ENCODE results near the gene SIPA1L3.
"Not testable (repeated sequence)": the region's sequence is repeated elsewhere in the genome, so short reads cannot be mapped to it uniquely, and the experiment has no call there.

Gene SIPA1L3

DNA sequence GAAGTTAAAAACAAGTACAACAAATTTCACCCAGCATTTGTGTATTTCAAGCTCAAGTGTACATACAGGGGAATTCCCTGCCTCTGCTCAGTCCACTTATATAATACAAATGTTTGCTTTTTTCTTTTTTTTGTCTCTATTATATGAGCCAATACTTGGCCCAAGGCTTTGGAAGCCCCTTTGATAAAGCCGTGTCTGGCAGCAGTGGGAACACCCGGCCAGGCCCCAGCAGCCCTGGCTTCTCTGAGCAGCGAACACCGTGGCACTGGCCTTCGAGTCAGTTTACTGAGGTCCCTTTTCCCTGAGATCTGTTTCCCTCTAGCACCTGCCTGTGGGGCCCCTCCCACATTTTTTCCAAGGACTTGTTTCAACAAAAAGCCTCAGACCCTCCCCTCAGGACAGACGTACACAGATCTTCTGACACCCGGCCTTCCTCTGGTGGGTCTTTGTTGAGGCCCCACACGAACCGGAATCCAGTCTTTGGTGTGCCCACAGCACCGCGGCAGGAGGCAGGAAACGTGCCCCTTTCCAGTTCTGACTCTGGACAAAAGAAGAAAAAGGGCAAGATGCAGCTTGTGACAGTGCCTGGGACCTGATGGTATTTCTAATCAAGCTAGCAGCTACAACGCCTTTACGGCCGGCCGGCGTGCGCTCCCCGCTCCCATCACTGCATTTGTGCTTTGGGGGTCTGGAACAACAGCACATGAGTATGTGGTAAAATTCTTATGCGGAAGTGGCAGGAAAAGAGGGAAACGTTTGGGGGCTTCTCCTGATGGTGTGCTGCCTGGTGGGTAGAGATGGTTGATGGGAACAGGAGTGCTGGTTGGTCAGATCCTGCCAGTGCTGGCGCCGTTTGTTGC, 13.8 kb downstream of the SIPA1L3 start:
- DNase-seq: no peak

- DNase-seq: not testable (repeated sequence)
Observed at GRCh38 chr19:37924573-37924972, 17.6 kb downstream of the SIPA1L3 start.

DNA sequence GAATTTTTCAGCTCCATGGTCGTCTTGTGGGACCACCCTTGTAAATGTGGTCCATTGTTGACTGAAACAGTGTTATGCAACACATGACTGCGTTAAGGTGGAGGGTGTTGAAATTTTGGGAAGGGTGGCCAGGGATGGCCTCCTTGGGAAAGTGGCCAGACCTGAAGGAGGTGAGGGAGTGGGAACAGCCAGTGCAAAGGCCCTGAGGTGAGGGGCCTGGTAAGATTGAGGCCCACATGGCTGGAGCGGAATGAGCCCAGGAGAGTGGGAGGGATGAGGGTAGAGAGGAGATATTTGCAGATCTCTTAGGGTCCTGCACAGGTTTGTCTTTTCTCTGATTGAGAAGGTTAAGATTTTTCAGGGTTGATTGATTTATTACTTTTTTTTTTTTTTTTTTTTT, 18.2 kb downstream of the SIPA1L3 start:
- DNase-seq: no peak

- DNase-seq: no peak
Observed at GRCh38 chr19:37926255-37926654, 19.2 kb downstream of the SIPA1L3 start.

GRCh38 chr19:37926711-37927110, 19.7 kb downstream of the SIPA1L3 start:
- DNase-seq: no peak

GRCh38 chr19:37928527-37929286, 21.7 kb downstream of the SIPA1L3 start:
- DNase-seq: no peak

- no peak for DNase-seq
Observed at GRCh38 chr19:37929355-37929923, 22.4 kb downstream of the SIPA1L3 start.

GRCh38 chr19:37930416-37930815, 23.4 kb downstream of the SIPA1L3 start:
- no peak for DNase-seq

DNA sequence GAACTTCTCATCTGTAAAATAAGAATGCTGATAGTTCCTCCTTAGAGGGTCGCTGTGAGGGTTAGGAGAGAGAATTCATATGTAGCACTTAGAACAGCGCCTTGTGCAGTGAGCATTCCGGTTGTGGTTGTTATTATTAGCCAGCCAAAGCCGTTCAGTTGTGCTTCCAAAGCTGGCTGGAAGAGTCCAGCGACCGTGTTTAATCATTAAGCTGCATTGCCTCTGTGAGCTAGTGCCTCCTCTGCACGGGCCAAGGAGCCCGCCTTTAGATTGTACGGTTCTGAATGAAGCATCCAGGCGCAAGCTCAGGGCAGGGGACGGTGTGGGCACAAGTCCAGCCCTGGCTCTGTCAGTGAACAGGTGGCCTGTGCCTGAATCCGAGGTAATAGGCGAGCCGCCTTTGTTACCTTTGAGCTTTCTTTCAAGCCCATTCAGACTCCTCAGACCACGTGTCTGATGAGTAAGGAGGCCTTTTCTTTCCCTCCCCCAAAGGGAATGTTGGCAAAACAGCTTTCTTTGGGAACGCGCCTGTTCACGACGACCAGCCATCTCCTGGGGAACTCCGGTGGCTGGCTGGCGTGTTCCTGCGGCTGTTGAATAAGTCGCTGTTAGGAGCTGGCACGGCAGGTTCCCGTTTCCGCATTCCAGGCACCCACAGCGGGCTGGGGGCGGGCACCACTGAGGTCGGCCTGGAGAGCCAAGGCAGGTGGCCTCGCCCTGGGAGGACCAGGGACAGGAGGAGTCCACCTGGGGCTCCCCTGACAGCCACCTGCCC, 25.1 kb downstream of the SIPA1L3 start:
- DNase-seq: peak; percentile 73

DNA sequence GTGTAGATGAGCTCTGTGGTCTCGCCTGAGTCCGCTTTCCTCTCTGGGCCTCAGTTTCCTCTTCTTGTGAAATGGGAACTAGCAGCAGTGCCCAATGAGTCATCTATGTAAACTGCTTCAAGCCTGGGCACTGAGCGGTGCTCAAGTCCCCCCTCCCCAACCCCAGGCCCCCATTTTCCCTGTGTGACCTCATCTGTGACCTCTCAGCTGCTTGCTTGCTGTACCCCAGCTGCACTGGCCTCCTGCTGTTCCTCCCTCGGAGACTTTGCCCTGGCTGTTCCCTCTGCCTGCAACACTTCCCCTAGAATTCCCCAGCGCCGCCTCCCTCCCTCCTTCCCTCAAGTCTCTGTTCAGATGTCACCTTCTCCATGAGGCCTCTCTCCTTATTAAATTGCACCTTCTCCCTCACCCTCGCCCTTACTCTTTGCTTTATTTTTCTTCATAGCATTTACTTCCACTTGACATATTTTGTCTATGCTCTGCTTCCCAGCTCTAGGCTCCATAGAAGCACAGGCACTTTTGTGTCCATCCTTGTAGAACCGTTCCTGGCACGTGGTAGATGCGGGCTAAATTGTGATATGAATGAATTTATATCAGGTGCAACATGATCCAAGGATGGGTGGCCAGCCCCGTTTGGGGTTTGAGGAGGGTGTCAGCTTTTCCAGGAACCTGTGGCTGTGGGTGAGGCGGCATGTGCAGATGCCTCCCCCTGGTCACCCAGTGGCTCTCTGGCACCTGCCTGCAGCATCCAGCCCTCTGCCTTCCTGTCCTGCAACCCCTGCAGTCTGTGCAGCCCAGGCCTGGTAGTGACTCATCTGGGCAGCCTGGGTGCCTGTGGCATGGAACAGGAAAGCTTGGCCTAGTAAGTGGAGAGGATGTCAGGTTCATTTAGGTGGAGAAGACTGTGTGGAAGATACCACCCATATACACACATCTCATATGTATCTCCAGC, 26.3 kb downstream of the SIPA1L3 start:
- DNase-seq: no peak

DNA sequence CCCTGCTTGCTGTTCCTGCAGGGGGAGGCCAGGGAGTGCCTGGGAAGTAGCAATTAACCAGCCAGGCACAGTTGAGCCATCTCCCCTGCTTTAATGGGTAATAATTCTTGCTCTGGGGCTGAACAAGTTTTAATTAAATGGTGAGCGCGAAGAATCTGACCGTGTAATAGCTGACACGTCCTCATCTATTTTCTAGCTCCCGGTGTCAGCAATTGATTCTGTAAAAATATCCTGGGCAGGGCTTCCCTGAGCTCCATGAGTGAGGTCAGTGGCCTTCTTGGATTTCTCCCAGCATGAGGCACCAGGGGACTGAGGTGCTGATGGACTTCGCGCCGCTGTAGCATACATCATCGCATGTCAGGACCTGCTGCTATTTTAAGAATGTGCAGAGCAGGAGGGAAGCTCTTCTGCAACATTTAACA, 26.9 kb downstream of the SIPA1L3 start:
- no peak for DNase-seq

DNA sequence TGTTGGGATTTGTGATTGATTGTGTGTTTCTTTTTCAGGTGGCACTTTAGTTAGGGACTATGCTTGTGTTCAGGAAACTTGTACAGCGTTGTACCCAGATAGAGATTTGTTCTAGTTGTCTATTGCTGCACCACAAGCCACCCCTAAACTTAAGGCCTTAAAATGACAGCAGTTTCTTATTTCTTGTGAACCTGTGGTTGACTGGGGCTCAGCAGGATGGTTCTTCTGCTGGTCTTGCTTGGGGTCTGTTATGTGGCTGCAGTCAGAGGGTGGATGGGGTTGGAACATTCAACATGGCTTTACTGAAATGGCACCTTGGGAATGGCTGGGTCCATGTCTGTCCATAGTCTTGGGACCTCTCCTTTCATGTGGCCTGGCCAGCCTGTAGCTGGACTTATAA, 28.3 kb downstream of the SIPA1L3 start:
- DNase-seq: no peak

GRCh38 chr19:37936166-37936565, 29.2 kb downstream of the SIPA1L3 start:
- no peak for DNase-seq

GRCh38 chr19:37936886-37937285, 29.9 kb downstream of the SIPA1L3 start:
- no peak for DNase-seq

DNA sequence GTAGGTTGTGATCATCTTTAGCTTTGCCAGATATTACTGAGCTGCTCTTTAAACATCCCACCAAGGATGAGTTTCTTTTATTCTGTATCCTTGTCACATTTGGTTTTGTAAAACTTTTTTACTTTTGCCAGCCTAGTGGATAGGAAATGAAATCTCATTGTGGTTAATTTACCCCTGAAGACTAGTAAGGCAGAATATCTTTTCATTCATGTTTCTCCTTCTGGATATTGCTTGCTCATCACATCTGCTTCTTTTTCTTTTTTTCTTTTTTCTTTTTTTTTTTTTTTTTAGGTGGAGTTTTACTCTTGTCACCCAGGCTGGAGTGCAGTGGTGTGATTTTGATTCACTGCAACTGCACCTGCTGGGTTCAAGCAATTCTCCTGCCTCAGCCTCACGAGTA, 31.3 kb downstream of the SIPA1L3 start:
- DNase-seq: peak; percentile 12

GRCh38 chr19:37941782-37942515, 34.9 kb downstream of the SIPA1L3 start:
- DNase-seq: no peak

DNA sequence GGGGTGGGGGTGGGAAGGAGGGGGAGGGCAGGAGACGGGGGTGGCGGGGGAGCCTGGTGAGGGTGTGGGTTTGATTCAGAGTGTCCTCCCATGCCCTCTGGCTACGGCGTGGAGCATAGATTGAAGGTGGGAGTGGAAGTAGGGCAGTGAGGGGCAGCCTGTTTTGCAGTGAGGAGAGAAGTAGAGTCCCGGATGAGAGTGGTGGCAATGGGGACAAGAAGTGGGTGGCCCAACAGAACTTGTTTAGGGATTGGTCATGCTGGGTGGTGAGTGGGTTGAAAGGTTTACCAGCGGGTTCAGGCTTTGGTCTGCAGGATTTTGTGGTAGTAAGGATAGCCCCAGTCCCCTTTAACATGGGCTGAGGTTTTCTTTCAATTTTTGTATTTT, 35.5 kb downstream of the SIPA1L3 start:
- no peak for DNase-seq

- DNase-seq: no peak
Observed at GRCh38 chr19:37943480-37943879, 36.5 kb downstream of the SIPA1L3 start.

- DNase-seq: no peak
Observed at GRCh38 chr19:37946132-37946531, 39.1 kb downstream of the SIPA1L3 start.

DNA sequence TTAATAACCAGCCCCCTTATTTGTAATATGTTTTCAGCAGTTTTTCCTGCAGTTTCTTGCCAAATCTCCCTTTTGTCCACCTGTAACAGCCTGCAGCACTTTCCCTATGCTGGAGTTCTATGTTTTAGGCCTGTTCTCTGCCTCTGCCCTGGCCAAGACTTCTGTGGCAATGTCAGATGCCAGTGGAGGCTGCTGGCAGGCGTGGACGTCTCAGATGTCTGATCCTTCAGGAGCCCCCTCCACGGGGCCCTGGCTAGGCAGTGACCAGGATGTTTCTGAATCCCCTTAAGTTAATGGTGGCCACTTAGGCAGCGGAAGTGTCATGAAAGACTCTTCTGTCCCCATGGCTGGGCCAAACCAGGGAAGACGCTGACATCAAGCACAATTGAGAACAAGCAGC, 40.8 kb downstream of the SIPA1L3 start:
- no peak for DNase-seq

GRCh38 chr19:37948362-37948761, 41.4 kb downstream of the SIPA1L3 start:
- no peak for DNase-seq
